ENCODE results near the gene SH3YL1. TPM values are rescaled to one million over a fixed set of nuclear protein-coding genes. Genes with fewer than 3 reads are reported as not detected.

SH3YL1 gene
- total and polyA plus RNA-seq, 2 of the 4 experiments (the other 2 are of a cell fraction), result 18.1 to 21.2 TPM

DNA sequence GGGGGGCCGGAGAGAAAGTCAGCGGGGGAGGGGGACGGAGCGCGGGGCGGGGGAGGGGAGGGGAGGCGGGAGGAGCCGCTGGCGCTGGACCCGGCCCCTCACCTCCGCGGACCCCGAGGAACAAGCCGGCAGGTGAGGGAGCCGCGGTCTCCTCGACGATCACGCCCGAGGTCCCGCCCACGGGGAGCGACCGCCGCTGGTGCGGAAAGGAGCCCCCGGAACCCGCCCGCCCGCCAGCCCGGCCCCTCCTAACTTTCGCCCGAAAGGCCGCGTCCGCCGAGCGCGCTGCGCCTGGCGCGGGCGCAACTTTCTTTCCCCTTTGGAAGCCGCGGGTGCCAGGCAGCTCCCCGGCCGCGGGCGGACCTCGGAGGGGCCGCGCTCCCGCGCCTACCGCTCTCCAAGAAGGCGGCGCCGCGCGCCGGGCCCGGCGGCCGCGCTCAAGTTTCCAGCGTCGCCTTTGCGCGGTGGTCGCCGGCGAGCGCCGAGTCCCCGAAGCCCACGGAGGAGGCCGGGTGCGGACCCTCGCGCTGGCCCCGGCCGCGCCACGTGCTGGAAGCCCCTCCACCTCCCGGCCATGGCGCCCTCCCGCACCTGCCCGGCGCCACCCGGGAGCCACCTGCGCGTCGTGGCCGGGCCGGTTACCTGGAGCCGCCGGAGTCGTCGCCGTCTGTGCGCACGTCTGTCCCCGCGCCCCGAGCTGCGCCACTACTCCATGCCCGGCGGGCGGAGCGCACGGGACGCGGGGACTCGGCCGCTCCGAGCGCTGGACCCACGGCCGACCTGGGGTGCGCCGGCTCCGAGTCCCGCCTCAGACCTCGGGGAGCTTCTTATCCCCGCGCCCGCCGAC, 24.3 kb upstream of the SH3YL1 start, which contains the start of gene ALKAL2:
ALKAL2 (minus strand) TSS at position 181 of the 847 bp plus-strand sequence. CDS start 256 bp downstream, outside the sequence.
- WGBS, 2 experiments (ENCODE audit: extremely low coverage in 2 of 2, insufficient read length in 1 of 2), result 3% methylated on average over 26 of the region's 128 CpGs; no CpG with 5 or more reads in 1 of the 2 experiments
- H2AK5ac ChIP-seq (ENCODE audit: low read depth, low read length), result no peak within 1 kb of the TSS
- no peak within 1 kb of the TSS for H2BK20ac ChIP-seq (ENCODE audit: low read depth, low read length)
- in situ Hi-C loops (cut with MboI; ENCODE audit: low sequenced_read_pairs) (no loop called here), intact Hi-C loops (cut with micrococcal nuclease) (no loop called here), dilution Hi-C loops (cut with HindIII; ENCODE audit: low sequenced_read_pairs, unreplicated experiment) (no loop called here)
- ChIA-PET CTCF (interaction anchor here (0.6 kb wide), 1 partner anchor 14 kb away, joined by 3 read pairs; no protein-coding TSS in a partner anchor), POLR2A (ENCODE audit: unreplicated experiment) (no interaction called here)
- BruUV-seq (replicated peaks), result no TSS peak
- no peak within 1 kb of the TSS for H2AFZ ChIP-seq (replicated peaks; ENCODE audit: low read length, poor library complexity)
- no peak within 1 kb of the TSS for H2BK15ac ChIP-seq (ENCODE audit: low read depth, low read length)
- no peak within 1 kb of the TSS for H3K18ac ChIP-seq (ENCODE audit: low read depth, low read length)
- peak within 1 kb of the TSS; percentile 6; the same call in 1 of the 2 replicates for H3K4me3 ChIP-seq (ENCODE audit: insufficient read depth, low read depth, low read length)
- H2BK5ac ChIP-seq (ENCODE audit: low read depth, low read length, poor library complexity, severe bottlenecking), result no peak within 1 kb of the TSS
- H3K9me3 ChIP-seq (ENCODE audit: control insufficient read depth, insufficient read depth, low read length), result no peaks in the 10 kb centered on the region
- H2BK120ac ChIP-seq (ENCODE audit: low read depth, low read length), result no peak within 1 kb of the TSS
- no peak for TF ChIP-seq RCOR1 (IDR thresholded peaks at IDR 0.05; ENCODE audit: insufficient replicate concordance, low read length)
- TF ChIP-seq FOS (IDR thresholded peaks at IDR 0.05; ENCODE audit: low read depth, low read length), result no peak
- TF ChIP-seq CHD1 (IDR thresholded peaks at IDR 0.05; ENCODE audit: low read depth, low read length), result no peak
- no peak for TF ChIP-seq POLR2A (IDR thresholded peaks at IDR 0.05; ENCODE audit: low read depth, low read length)
- no peak for TF ChIP-seq NFE2L2 (IDR thresholded peaks at IDR 0.05; ENCODE audit: low read depth, low read length)
- no peak for TF ChIP-seq RAD21 (IDR thresholded peaks at IDR 0.05; ENCODE audit: low read length)
- TF ChIP-seq RFX5 (IDR thresholded peaks at IDR 0.05; ENCODE audit: low read depth, low read length), result no peak
- no peak for TF ChIP-seq MAFK (IDR thresholded peaks at IDR 0.05; ENCODE audit: low read depth, low read length)
- TF ChIP-seq, protein P1, sequence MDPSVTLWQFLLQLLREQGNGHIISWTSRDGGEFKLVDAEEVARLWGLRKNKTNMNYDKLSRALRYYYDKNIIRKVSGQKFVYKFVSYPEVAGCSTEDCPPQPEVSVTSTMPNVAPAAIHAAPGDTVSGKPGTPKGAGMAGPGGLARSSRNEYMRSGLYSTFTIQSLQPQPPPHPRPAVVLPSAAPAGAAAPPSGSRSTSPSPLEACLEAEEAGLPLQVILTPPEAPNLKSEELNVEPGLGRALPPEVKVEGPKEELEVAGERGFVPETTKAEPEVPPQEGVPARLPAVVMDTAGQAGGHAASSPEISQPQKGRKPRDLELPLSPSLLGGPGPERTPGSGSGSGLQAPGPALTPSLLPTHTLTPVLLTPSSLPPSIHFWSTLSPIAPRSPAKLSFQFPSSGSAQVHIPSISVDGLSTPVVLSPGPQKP (IDR thresholded peaks at IDR 0.05; ENCODE audit: borderline replicate concordance, low read depth, low read length), result no peak
- TF ChIP-seq, protein P2, sequence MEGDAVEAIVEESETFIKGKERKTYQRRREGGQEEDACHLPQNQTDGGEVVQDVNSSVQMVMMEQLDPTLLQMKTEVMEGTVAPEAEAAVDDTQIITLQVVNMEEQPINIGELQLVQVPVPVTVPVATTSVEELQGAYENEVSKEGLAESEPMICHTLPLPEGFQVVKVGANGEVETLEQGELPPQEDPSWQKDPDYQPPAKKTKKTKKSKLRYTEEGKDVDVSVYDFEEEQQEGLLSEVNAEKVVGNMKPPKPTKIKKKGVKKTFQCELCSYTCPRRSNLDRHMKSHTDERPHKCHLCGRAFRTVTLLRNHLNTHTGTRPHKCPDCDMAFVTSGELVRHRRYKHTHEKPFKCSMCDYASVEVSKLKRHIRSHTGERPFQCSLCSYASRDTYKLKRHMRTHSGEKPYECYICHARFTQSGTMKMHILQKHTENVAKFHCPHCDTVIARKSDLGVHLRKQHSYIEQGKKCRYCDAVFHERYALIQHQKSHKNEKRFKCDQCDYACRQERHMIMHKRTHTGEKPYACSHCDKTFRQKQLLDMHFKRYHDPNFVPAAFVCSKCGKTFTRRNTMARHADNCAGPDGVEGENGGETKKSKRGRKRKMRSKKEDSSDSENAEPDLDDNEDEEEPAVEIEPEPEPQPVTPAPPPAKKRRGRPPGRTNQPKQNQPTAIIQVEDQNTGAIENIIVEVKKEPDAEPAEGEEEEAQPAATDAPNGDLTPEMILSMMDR (conservative IDR thresholded peaks at IDR 0.05; ENCODE audit: low read depth, low read length), result no peak
- peaks cover 11% of the 10 kb centered on the region for H3K4me1 ChIP-seq (ENCODE audit: control insufficient read depth, insufficient read depth, low read length)
- no peak for DNase-seq
- peaks cover 24% of the 10 kb centered on the region for H3K27me3 ChIP-seq (ENCODE audit: control insufficient read depth, insufficient read depth, low read length)
- H3K56ac ChIP-seq (ENCODE audit: extremely low read depth, insufficient read depth, low read length), result no peak within 1 kb of the TSS
- no peak within 1 kb of the TSS for H4K5ac ChIP-seq (ENCODE audit: low read depth, low read length)
- H3K14ac ChIP-seq (replicated peaks; ENCODE audit: low read depth, low read length), result no peak within 1 kb of the TSS
- no peaks in the 10 kb centered on the region for H3K79me1 ChIP-seq (ENCODE audit: low read depth in 1 of 2, low read length in 2 of 2)
- H3K36me3 ChIP-seq (ENCODE audit: control insufficient read depth, insufficient read depth, low read length), result no peaks in the 10 kb centered on the region
- 0 out of 2 replicates have a peak, but pooled peaks cover 9% of the 10 kb centered on the region for H3K9me1 ChIP-seq (ENCODE audit: insufficient read depth, low read length)
- H2AK9ac ChIP-seq (replicated peaks; ENCODE audit: low read depth, low read length, poor library complexity), result no peak within 1 kb of the TSS
- H4K20me1 ChIP-seq (ENCODE audit: insufficient read depth, low read length), result no peaks in the 10 kb centered on the region
- H3K27ac ChIP-seq (ENCODE audit: insufficient read depth, low read length), result no peak within 1 kb of the TSS
- no peak within 1 kb of the TSS for H3K9ac ChIP-seq (ENCODE audit: low read depth, low read length)
- 0 out of 2 replicates have a peak, but pooled peaks have one; percentile 3 for ATAC-seq (ENCODE audit: low read depth)
- H4K8ac ChIP-seq (ENCODE audit: low read depth in 2 of 2, low read length in 2 of 2), result no peak within 1 kb of the TSS
- no peak within 1 kb of the TSS for H3K23ac ChIP-seq (ENCODE audit: low read depth, low read length)
- peak within 1 kb of the TSS; percentile 88; the same call in 1 of the 2 replicates for H3K4me2 ChIP-seq (ENCODE audit: low read depth, low read length)
- no peak within 1 kb of the TSS for H4K91ac ChIP-seq (ENCODE audit: insufficient read depth, low read depth, low read length)
- no peak within 1 kb of the TSS for H3K4ac ChIP-seq (ENCODE audit: low read depth, low read length)

Measured in IMR-90 (cell line).